Astrocyte (in vitro differentiated cells and primary cell): Measurements from ENCODE around the gene ZNF260. TPM values are rescaled to one million over a fixed set of nuclear protein-coding genes. Genes with fewer than 3 reads are reported as not detected.
A peak's percentile ranks its signal among the peaks of the same experiment; 100 is the strongest.

ENCODE experiments used
- DNase-seq: peaks from one replicate; pipeline ENCODE4 v3.0.0-alpha.2; 2010; ENCODE audit warnings: low read depth
- FAIRE-seq: peaks from 2 replicates; lab custom pipeline; 2011; peaks lifted over from hg19 to GRCh38; lab: Jason Lieb, UNC
- H2AFZ ChIP-seq: 2 replicates; pipeline ENCODE4 v1.6.0; 2012; ENCODE audit warnings: low read depth, low read length, inconsistent platforms
- H3K27ac ChIP-seq: 2 replicates; pipeline ENCODE4 v1.5.1; 2011; ENCODE audit warnings: low read depth, low read length, inconsistent platforms
- H3K27me3 ChIP-seq: 2 replicates; pipeline ENCODE4 v1.6.0; 2011; ENCODE audit warnings: low read length, inconsistent platforms; ENCODE audit not compliant: insufficient read depth
- H3K36me3 ChIP-seq: 2 replicates; pipeline ENCODE4 v1.5.1; 2011; ENCODE audit warnings: low read length, inconsistent platforms; ENCODE audit not compliant: insufficient read depth
- H3K4me1 ChIP-seq: 2 replicates; pipeline ENCODE4 v1.5.1; 2011; ENCODE audit warnings: low read length, inconsistent platforms; ENCODE audit not compliant: insufficient read depth
- H3K4me2 ChIP-seq: 2 replicates; pipeline ENCODE4 v1.6.0; 2012; ENCODE audit warnings: low read length, inconsistent platforms
- H3K4me3 ChIP-seq: 2 replicates; pipeline ENCODE4 v1.5.1; 2011; ENCODE audit warnings: low read depth, mild to moderate bottlenecking, low read length, inconsistent platforms; ENCODE audit not compliant: insufficient read depth
- H3K79me2 ChIP-seq: 2 replicates; pipeline ENCODE4 v1.6.0; 2012; ENCODE audit warnings: mild to moderate bottlenecking, low read length, inconsistent platforms; ENCODE audit not compliant: insufficient read depth
- H3K9ac ChIP-seq: 2 replicates; pipeline ENCODE4 v1.6.0; 2012; ENCODE audit warnings: mild to moderate bottlenecking, low read length, inconsistent platforms
- H3K9me3 ChIP-seq: 2 replicates; pipeline ENCODE4 v1.5.1; 2012; ENCODE audit warnings: low read depth, mild to moderate bottlenecking, low read length, inconsistent platforms; ENCODE audit not compliant: insufficient read depth
- H4K20me1 ChIP-seq: 2 replicates; pipeline ENCODE4 v1.6.0; 2012; ENCODE audit warnings: low read length, inconsistent platforms; ENCODE audit not compliant: insufficient read depth
- H3K27ac Mint-ChIP-seq: one replicate; pipeline ENCODE4 v1.8.0; 2021; ENCODE audit warnings: mild to moderate bottlenecking, mixed read lengths; ENCODE audit not compliant: unreplicated experiment
- H3K27me3 Mint-ChIP-seq: one replicate; pipeline ENCODE4 v1.8.0; 2021; ENCODE audit warnings: low read depth, mixed read lengths; ENCODE audit not compliant: unreplicated experiment
- H3K36me3 Mint-ChIP-seq: one replicate; pipeline ENCODE4 v1.8.0; 2021; ENCODE audit warnings: low read depth, mixed read lengths; ENCODE audit not compliant: unreplicated experiment
- H3K4me1 Mint-ChIP-seq: one replicate; pipeline ENCODE4 v1.8.0; 2021; ENCODE audit warnings: low read depth, mixed read lengths; ENCODE audit not compliant: unreplicated experiment
- H3K4me3 Mint-ChIP-seq: one replicate; pipeline ENCODE4 v1.8.0; 2021; ENCODE audit warnings: mild to moderate bottlenecking, moderate library complexity, mixed read lengths; ENCODE audit not compliant: unreplicated experiment
- H3K9me3 Mint-ChIP-seq: one replicate; pipeline ENCODE4 v1.8.0; 2021; ENCODE audit warnings: mild to moderate bottlenecking, mixed read lengths; ENCODE audit not compliant: unreplicated experiment
- CTCF ChIP-seq: IDR thresholded peaks from 2 replicates; pipeline ENCODE4 v1.5.1; 2011; ENCODE audit warnings: low read depth, mild to moderate bottlenecking, inconsistent platforms, low read length, moderate library complexity; ENCODE audit not compliant: insufficient read depth
- EZH2 ChIP-seq: IDR thresholded peaks from 2 replicates; pipeline ENCODE4 v1.6.1; 2012; ENCODE audit warnings: mild to moderate bottlenecking, low read length, inconsistent platforms; ENCODE audit not compliant: insufficient read depth
- total RNA-seq: library from RNA; stranded (reverse); gene quantifications from 2 replicates; pipeline ENCODE4 v1.2.1, GENCODE V29; 2021

Gene ZNF260
- total RNA-seq, 1 donor from 2014 or later: 26.6 TPM

GRCh38 chr19:36564391-36564790, 36.3 kb upstream of the ZNF260 start:
- Mint-ChIP-seq H3K27ac (no peak overlapping the region), H3K9me3 (peaks cover 55% of the 10 kb centered on the region), H3K4me3 (no peak overlapping the region), H3K36me3 (peaks cover 67% of the 10 kb centered on the region), H3K4me1 (peaks cover 7% of the 10 kb centered on the region), H3K27me3 (no peaks in the 10 kb centered on the region)
- Histone ChIP-seq H3K27me3 (no peaks in the 10 kb centered on the region), H3K9me3 (peaks cover 14% of the 10 kb centered on the region), H3K27ac (no peak overlapping the region), H3K36me3 (peaks cover 11% of the 10 kb centered on the region), H3K4me3 (no peak overlapping the region), H4K20me1 (no peaks in the 10 kb centered on the region), H3K4me2 (no peak overlapping the region), H2AFZ (no peak overlapping the region), H3K9ac (no peak overlapping the region), H3K4me1 (no peaks in the 10 kb centered on the region), H3K79me2 (peaks cover 57% of the 10 kb centered on the region)
- FAIRE-seq: no peak
- peak; percentile 63 for DNase-seq
- no peak for TF ChIP-seq EZH2
- no peak for TF ChIP-seq CTCF

- H3K36me3 Mint-ChIP-seq: peaks cover 90% of the 10 kb centered on the region
- H4K20me1 ChIP-seq: no peaks in the 10 kb centered on the region
- H3K9ac ChIP-seq: no peak overlapping the region
- peaks cover 89% of the 10 kb centered on the region for H3K9me3 Mint-ChIP-seq
- no peak overlapping the region for H3K27ac Mint-ChIP-seq
- no peaks in the 10 kb centered on the region for H3K27me3 ChIP-seq
- H3K9me3 ChIP-seq: peaks cover 81% of the 10 kb centered on the region
- peaks cover 23% of the 10 kb centered on the region for H3K36me3 ChIP-seq
- H3K27ac ChIP-seq: no peak overlapping the region
- peak; percentile 34 for FAIRE-seq
- no peaks in the 10 kb centered on the region for H3K4me1 ChIP-seq
- TF ChIP-seq EZH2: no peak
- TF ChIP-seq CTCF: no peak
- no peaks in the 10 kb centered on the region for H3K27me3 Mint-ChIP-seq
- no peak overlapping the region for H3K4me3 ChIP-seq
- H3K4me3 Mint-ChIP-seq: no peak overlapping the region
- no peaks in the 10 kb centered on the region for H3K79me2 ChIP-seq
- H3K4me2 ChIP-seq: no peak overlapping the region
- no peaks in the 10 kb centered on the region for H3K4me1 Mint-ChIP-seq
- H2AFZ ChIP-seq: no peak overlapping the region
- peak; percentile 12 for DNase-seq
These were observed 19.1 kb upstream of the ZNF260 start for GRCh38 chr19:36547001-36547732.

- H3K4me1 ChIP-seq: peaks cover 7% of the 10 kb centered on the region
- TF ChIP-seq EZH2: no peak
- TF ChIP-seq CTCF: no peak
- peak overlapping the region; percentile 99 for H3K9ac ChIP-seq
- peak overlapping the region; percentile 86 for H3K4me3 ChIP-seq
- peaks cover 10% of the 10 kb centered on the region for H3K9me3 ChIP-seq
- Mint-ChIP-seq H3K27ac (peak overlapping the region; percentile 100), H3K4me1 (peaks cover 13% of the 10 kb centered on the region), H3K4me3 (peak overlapping the region; percentile 100), H3K36me3 (peaks cover 23% of the 10 kb centered on the region), H3K27me3 (no peaks in the 10 kb centered on the region), H3K9me3 (peaks cover 22% of the 10 kb centered on the region)
- peak overlapping the region; percentile 99 for H3K4me2 ChIP-seq
- H3K36me3 ChIP-seq: peaks cover 4% of the 10 kb centered on the region
- H3K27ac ChIP-seq: peak overlapping the region; percentile 83
- DNase-seq (no peak), FAIRE-seq (no peak)
- peaks cover 42% of the 10 kb centered on the region for H3K79me2 ChIP-seq
- peak overlapping the region; percentile 99 for H2AFZ ChIP-seq
- H4K20me1 ChIP-seq: peaks cover 4% of the 10 kb centered on the region
- H3K27me3 ChIP-seq: no peaks in the 10 kb centered on the region
These were observed 949 bp upstream of the ZNF260 start for GRCh38 chr19:36528921-36529518.
